Esophagus (tissue), 2 donors: ENCODE measurements around the gene CTSG. TPM values are rescaled to one million over a fixed set of nuclear protein-coding genes. Genes with fewer than 3 reads are reported as not detected.

Experiments
- H3K27ac ChIP-seq, 2 donors: one replicate each; pipeline ENCODE4 v1.5.1; 2013; ENCODE audit warnings: low read depth in 2 of 2, mild to moderate bottlenecking in 2 of 2, inconsistent platforms in 1 of 2, low read length in 1 of 2, moderate library complexity in 1 of 2
- H3K27me3 ChIP-seq, 2 donors: one replicate each; pipeline ENCODE4 v1.6.1; 2013; ENCODE audit warnings: low read length in 2 of 2, control low read depth in 1 of 2, mild to moderate bottlenecking in 1 of 2; ENCODE audit not compliant: insufficient read depth in 2 of 2, control insufficient read depth in 1 of 2
- H3K36me3 ChIP-seq, 2 donors: one replicate each; pipeline ENCODE4 v1.6.1; 2013; ENCODE audit warnings: low read length in 1 of 2; ENCODE audit not compliant: control insufficient read depth in 2 of 2, insufficient read depth in 2 of 2
- H3K4me1 ChIP-seq, 2 donors: one replicate each; pipeline ENCODE4 v1.6.1; 2013; ENCODE audit warnings: low read length in 1 of 2; ENCODE audit not compliant: control insufficient read depth in 2 of 2, insufficient read depth in 2 of 2
- H3K4me3 ChIP-seq, 2 donors: one replicate each; pipeline ENCODE4 v1.5.1; 2013; ENCODE audit warnings: low read length in 2 of 2, mild to moderate bottlenecking in 2 of 2, low read depth in 1 of 2, moderate library complexity in 1 of 2
- H3K9me3 ChIP-seq, 2 donors: one replicate each; pipeline ENCODE4 v1.6.1; 2013; ENCODE audit warnings: mild to moderate bottlenecking in 2 of 2, low read depth in 1 of 2, low read length in 1 of 2, moderate library complexity in 1 of 2; ENCODE audit not compliant: control insufficient read depth in 2 of 2, insufficient read depth in 1 of 2
- WGBS, 2 donors: extraction: QIAGEN DNeasy Blood & Tissue Kit; methylation state at CpG; one replicate each; pipeline ENCODE4 v1.1.7; 2013; 5-methylcytosine and 5-hydroxymethylcytosine counted together
- polyA plus RNA-seq, 2 donors: library from polyadenylated mRNA; stranded (reverse); fragments of 200-250 nt; gene quantifications; one replicate each; pipeline ENCODE4 v1.2.3, GENCODE V29; 2013
- donor health status: healthy with polysubstance abuse.
- donor health status: Bipolar disorder and iron deficiency.

The CTSG gene, protein sequence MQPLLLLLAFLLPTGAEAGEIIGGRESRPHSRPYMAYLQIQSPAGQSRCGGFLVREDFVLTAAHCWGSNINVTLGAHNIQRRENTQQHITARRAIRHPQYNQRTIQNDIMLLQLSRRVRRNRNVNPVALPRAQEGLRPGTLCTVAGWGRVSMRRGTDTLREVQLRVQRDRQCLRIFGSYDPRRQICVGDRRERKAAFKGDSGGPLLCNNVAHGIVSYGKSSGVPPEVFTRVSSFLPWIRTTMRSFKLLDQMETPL
- polyA plus RNA-seq: 1 to 10 TPM in 1 of 2 donors, under 1 TPM in 1; 0.14 to 1.4 TPM

DNA sequence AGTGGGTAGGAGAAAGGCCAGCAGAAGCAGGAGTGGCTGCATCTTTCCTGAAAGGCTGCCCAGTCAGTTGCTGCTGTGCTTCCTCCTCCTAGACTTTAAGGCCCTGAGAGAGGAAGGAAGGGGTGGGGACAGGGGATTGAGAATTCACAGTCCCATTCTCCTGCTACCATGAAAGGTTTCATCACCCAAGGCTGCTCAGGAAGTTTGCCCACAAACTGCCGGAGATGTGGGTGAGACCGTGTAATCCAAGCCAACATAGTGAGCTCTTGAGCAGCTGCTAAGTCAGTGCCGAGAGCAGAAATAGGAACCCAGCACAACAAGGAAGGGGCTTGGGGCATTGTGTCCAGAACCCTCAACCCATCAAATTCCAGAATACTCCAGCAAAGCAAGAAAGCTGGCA lies at the start of gene CTSG:
CTSG (minus strand) TSS at position 69 of the 400 bp plus-strand sequence; CDS start at position 42, 27 bp downstream.
- H3K9me3 ChIP-seq: peaks cover 0 to 7% of the 10 kb centered on the region in 2 donors
- H3K27me3 ChIP-seq: no peaks in the 10 kb centered on the region
- H3K4me3 ChIP-seq: no peak within 1 kb of the TSS
- WGBS, 2 donors: 65 to 77% methylated on average over 3 of the region's 3 CpGs
- no peak within 1 kb of the TSS for H3K27ac ChIP-seq
- H3K4me1 ChIP-seq: no peaks in the 10 kb centered on the region
- no peaks in the 10 kb centered on the region for H3K36me3 ChIP-seq

DNA sequence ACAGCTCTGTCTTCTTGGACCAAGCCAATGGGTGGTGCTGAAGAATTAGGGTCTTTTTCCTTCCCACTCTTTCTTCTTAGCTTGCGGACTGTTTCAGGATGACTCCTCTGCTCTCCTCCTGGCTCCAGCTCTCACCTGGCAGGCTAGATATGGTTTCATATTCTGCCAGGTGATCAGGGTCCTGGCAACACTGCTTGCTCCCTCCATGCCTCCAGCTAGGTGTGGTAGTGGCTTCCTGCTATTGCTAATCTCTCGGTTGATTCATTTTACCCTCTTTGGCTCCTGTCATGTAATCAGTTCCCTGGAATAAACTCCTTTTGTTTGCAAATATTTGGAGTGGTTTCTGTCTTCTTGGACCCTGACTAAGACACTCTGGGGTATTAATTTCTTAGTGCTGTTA lies 37.7 kb upstream of the CTSG start:
- Histone ChIP-seq H3K27ac (no peak overlapping the region), H3K4me3 (no peak overlapping the region), H3K4me1 (peaks cover 0 to 2% of the 10 kb centered on the region in 2 donors), H3K27me3 (no peaks in the 10 kb centered on the region), H3K9me3 (no peaks in the 10 kb centered on the region), H3K36me3 (no peaks in the 10 kb centered on the region)
- 40 to 57% methylated on average over 2 of the region's 2 CpGs for WGBS, 2 donors

DNA sequence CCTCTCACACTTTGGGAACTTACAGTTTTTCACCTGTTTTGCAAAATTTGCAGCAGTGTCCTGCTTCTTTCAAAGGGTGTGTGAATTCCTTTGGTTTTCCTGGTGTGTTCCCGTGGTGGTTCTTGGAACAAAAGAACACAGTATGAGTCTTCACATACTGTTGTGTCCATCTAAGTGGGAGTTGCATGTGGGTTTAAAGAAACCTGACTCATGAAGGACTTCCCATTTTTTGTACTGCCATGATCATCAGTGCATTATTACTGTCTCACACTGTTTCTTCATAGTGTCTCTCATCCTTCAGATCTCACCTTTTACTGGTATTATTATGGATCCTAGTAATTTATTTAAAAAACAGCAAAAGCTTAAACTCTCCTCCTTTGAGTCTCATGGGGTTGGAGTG lies 37.2 kb upstream of the CTSG start:
- 39 to 61% methylated on average over 1 of the region's 1 CpG for WGBS, 2 donors
- H3K27ac ChIP-seq: no peak overlapping the region
- H3K4me1 ChIP-seq: peaks cover 0 to 2% of the 10 kb centered on the region in 2 donors
- no peaks in the 10 kb centered on the region for H3K9me3 ChIP-seq
- H3K4me3 ChIP-seq: no peak overlapping the region
- H3K27me3 ChIP-seq: no peaks in the 10 kb centered on the region
- H3K36me3 ChIP-seq: no peaks in the 10 kb centered on the region

DNA sequence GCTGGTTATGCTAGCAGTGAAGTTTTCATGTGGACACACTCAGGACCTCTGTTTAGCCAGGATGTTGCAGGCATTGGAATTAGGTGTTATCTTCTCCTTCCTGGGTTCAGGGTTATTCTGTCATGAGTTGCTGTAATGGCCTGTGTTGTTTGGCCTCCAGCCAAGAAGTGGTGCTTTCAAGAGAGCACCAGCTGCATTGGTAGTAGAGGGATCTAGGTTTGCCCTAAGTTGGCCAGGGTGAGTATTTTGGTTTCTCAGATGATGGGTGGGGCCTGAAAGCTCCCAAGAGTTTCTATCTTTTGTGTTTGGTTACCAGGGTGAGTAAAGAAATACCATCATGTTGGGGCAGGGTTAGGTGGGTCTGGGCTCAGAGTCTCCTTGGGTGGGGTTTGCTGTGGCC lies 36.1 kb upstream of the CTSG start:
- no peak overlapping the region for H3K4me3 ChIP-seq
- no peaks in the 10 kb centered on the region for H3K36me3 ChIP-seq
- no peaks in the 10 kb centered on the region for H3K27me3 ChIP-seq
- no peaks in the 10 kb centered on the region for H3K9me3 ChIP-seq
- no peak overlapping the region for H3K27ac ChIP-seq
- peaks cover 0 to 2% of the 10 kb centered on the region in 2 donors for H3K4me1 ChIP-seq

DNA sequence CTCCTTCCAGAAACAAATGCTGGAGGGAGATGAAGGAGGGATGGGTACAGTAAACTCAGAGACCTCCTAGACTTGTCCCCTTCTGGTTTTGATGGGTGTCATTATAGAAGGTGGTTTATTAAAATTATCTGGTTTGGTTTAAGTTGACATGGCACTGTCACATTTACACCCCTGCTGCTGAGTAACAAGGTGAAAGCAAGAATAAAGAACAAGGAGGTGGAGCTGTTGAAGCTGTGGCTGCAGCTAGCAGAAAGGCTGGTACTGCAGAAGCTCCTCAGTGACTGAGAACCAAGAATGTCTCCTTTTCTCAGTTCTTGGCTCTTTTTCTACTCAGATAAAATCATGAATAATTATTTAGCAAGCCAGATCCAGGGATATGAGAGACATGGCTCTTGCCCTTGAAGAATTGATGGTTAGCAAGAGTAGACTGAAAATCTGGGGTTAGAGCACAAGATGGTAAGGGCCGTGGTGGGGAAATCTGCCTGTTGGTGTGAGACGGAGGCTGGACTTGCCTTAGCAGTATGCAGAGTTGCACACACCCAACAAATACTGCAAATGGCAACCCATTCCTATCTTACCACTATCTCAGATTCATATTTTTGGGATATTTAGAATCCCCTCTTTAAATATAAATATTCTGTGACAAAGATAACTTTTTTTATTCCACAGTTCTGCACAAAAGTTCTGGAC lies 33.8 kb upstream of the CTSG start, which contains the start of gene GZMH:
GZMH (minus strand) TSS at position 31 of the 690 bp plus-strand sequence. CDS start 72 bp downstream, outside the sequence.
- H3K27ac ChIP-seq: no peak within 1 kb of the TSS
- no peaks in the 10 kb centered on the region for H3K27me3 ChIP-seq
- 88 to 95% methylated on average over 2 of the region's 2 CpGs for WGBS, 2 donors
- no peaks in the 10 kb centered on the region for H3K36me3 ChIP-seq
- H3K4me3 ChIP-seq: no peak within 1 kb of the TSS
- no peaks in the 10 kb centered on the region for H3K9me3 ChIP-seq
- H3K4me1 ChIP-seq: peaks cover 0 to 2% of the 10 kb centered on the region in 2 donors

DNA sequence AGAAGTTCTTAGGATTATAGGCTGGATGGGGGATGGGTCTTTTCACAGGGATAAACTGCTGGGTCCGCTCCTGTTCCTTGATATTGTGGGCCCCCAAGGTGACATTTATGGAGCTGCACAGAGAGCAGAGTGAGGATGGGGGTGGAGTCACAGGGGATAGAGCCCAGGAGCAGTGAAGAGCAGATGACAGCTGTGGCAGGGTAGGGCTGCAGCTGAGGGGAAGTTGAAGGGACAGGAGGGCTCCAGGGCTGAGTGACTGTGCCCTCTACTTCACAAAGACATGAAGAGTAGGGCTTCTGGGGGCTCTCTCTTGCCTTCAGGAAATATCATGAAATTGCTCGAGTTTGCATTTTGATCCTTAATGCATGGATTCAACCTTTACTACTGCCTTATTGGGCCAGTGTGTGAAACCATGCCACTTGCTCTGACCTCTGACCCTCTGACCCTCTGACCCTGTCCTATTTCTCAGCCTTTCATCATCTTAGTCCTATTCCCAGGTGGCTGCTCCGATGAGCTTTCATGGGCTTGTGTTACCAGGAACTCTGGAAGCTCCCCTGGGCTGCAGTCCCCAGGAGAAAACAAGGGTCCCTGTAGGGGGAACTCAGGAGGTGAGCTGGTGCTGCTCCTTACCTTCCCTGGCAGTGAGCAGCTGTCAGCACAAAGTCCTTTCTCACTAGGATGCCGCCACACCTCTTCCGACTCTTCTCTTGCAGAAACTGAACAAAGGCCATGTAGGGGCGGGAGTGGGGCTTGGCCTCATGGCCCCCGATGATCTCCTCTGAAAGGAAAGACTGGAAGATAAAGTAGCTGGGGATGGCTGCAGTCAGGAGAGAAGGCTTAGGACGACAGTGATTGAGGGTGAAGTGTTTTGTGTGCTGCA lies 31.8 kb upstream of the CTSG start:
- 68% methylated on average over 8 of the region's 8 CpGs for WGBS, 2 donors

DNA sequence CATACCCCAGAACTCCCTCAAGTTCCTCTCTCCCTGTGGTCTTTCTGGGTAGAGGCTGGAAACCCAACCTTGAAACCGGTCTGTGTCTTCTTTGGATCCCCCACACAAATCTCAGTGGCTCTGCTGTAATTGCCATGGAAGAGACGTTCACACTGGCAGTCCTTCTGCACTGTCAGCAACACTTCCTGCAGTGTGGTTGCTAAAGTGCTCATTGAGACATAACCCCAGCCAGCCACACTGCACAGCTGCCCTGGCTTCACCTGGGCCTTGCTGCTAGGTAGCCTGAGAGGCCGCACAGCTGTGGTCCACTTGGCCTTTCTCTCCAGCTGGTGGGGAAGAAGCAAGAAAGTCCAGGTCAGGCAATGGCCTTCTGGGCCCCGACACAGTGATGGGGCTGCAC lies 31.0 kb upstream of the CTSG start:
- Histone ChIP-seq H3K27ac (no peak overlapping the region), H3K4me3 (no peak overlapping the region), H3K36me3 (no peaks in the 10 kb centered on the region), H3K9me3 (no peaks in the 10 kb centered on the region), H3K27me3 (no peaks in the 10 kb centered on the region), H3K4me1 (no peaks in the 10 kb centered on the region)
- 64 to 76% methylated on average over 4 of the region's 4 CpGs for WGBS, 2 donors

More for the DNA sequence above, 31.8 kb upstream of the CTSG start:
- no peaks in the 10 kb centered on the region for H3K9me3 ChIP-seq
- no peaks in the 10 kb centered on the region for H3K36me3 ChIP-seq
- H3K4me1 ChIP-seq: no peaks in the 10 kb centered on the region
- no peak overlapping the region for H3K27ac ChIP-seq
- no peak overlapping the region for H3K4me3 ChIP-seq
- H3K27me3 ChIP-seq: no peaks in the 10 kb centered on the region

DNA sequence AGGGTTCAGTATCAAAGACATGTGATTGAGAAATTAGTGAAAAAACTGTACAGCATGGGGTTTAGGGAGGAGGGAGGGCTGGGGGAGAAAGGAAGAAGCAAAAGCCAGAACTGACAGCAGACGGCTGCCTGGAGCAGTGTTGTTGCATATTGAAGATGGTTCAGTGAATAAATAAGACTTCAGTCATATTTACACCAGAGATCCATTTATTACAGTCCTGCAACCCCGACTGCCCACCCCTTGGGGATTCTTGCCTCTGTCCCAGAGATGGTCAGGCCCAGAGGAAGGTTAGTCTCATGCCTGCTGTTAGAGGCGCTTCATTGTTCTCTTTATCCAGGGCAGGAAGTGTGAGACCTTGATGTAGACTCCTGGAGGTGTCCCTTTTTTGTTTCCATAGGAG lies 30.2 kb upstream of the CTSG start:
- no peak overlapping the region for H3K27ac ChIP-seq
- no peak overlapping the region for H3K4me3 ChIP-seq
- WGBS, 2 donors: 58 to 66% methylated on average over 3 of the region's 3 CpGs
- H3K27me3 ChIP-seq: no peaks in the 10 kb centered on the region
- H3K4me1 ChIP-seq: no peaks in the 10 kb centered on the region
- H3K36me3 ChIP-seq: no peaks in the 10 kb centered on the region
- H3K9me3 ChIP-seq: no peaks in the 10 kb centered on the region

DNA sequence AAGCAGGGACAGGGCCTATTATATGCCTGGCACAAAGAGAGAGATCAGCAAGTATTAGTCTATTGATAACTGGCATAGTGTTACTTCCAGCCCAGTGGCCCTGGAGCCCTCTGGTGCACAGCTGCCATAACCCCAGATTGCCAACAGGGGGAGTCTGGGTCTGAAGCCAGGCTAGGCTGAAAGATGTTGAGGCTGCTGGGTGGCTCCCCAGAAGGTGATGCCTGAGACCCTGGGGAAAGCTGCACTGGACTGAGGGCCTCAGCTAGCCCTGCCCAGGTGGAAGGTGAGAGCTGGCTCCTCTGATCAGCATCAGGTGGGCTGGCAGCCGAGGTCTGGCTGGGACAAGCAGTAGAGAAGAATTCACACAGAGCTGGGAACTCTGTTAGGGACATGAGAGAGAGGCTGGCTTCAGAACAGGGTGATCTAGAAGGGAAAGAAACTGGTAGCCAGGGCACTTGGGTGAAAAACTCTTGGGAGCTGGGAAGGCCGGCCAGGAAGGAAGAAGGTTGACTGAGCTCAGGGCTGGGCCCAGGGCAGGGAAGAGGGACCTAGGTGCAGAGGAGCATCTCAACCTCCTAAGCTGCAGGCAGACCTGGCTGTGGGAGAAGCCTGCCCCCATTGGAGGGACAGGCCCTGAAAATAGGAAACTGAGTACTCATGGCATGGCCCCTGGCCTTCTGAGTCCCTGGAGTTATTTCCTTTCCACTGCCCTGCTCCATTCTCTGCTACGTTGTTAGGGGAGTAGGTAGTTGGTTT lies 29.6 kb upstream of the CTSG start:
- 61 to 69% methylated on average over 3 of the region's 3 CpGs for WGBS, 2 donors
- Histone ChIP-seq H3K27ac (no peak overlapping the region), H3K27me3 (no peaks in the 10 kb centered on the region), H3K4me1 (no peaks in the 10 kb centered on the region), H3K4me3 (no peak overlapping the region), H3K9me3 (peaks cover 1 to 2% of the 10 kb centered on the region in 2 donors), H3K36me3 (no peaks in the 10 kb centered on the region)
